H9 (cell line): Measurements from ENCODE around the gene RFX4. TPM values are rescaled to one million over a fixed set of nuclear protein-coding genes. Genes with fewer than 3 reads are reported as not detected.
"Not testable (repeated sequence)": the region's sequence is repeated elsewhere in the genome, so short reads cannot be mapped to it uniquely, and the experiment has no call there.

Experiments used
- DNase-seq: peaks from one replicate; pipeline ENCODE4 v3.0.0-alpha.2; 2017
- H2AFZ ChIP-seq: one replicate; pipeline ENCODE4 v1.6.1; 2013; ENCODE audit warnings: mild to moderate bottlenecking, low read length, control low read depth, moderate library complexity
- H2AK5ac ChIP-seq: 2 replicates; pipeline ENCODE4 v1.6.1; 2013; ENCODE audit warnings: low read length, control low read depth, mixed read lengths; ENCODE audit not compliant: insufficient read length
- H2BK120ac ChIP-seq: one replicate; pipeline ENCODE4 v1.6.1; 2013; ENCODE audit warnings: low read depth, mild to moderate bottlenecking, low read length, control low read depth, inconsistent platforms; ENCODE audit not compliant: poor library complexity, severe bottlenecking
- H2BK12ac ChIP-seq: 2 replicates; pipeline ENCODE4 v1.6.1; 2013; ENCODE audit warnings: low read length, control low read depth, mixed read lengths, low read depth; ENCODE audit not compliant: insufficient read length
- H2BK15ac ChIP-seq: 2 replicates; pipeline ENCODE4 v1.6.1; 2013; ENCODE audit warnings: low read depth, low read length, control low read depth
- H2BK20ac ChIP-seq: one replicate; pipeline ENCODE4 v1.6.1; 2013; ENCODE audit warnings: low read depth, mild to moderate bottlenecking, low read length, control low read depth, inconsistent platforms; ENCODE audit not compliant: poor library complexity, severe bottlenecking
- H2BK5ac ChIP-seq: 2 replicates; pipeline ENCODE4 v1.6.1; 2013; ENCODE audit warnings: low read length, control low read depth, mixed read lengths; ENCODE audit not compliant: insufficient read length
- H3K14ac ChIP-seq: 2 replicates; pipeline ENCODE4 v1.6.1; 2013; ENCODE audit warnings: low read length, control low read depth; ENCODE audit not compliant: insufficient read depth
- H3K18ac ChIP-seq: 2 replicates; pipeline ENCODE4 v1.6.1; 2013; ENCODE audit warnings: low read depth, mild to moderate bottlenecking, mixed read lengths, low read length, control low read depth; ENCODE audit not compliant: insufficient read length
- H3K23ac ChIP-seq: 2 replicates; pipeline ENCODE4 v1.6.1; 2013; ENCODE audit warnings: low read length, control low read depth, mixed read lengths, low read depth; ENCODE audit not compliant: insufficient read length
- H3K23me2 ChIP-seq: 2 replicates; pipeline ENCODE4 v1.6.1; 2013; ENCODE audit warnings: low read depth, mild to moderate bottlenecking, mixed read lengths, low read length, control low read depth; ENCODE audit not compliant: insufficient read length, poor library complexity, severe bottlenecking
- H3K27ac ChIP-seq: 2 replicates; pipeline ENCODE4 v1.5.1; 2013; ENCODE audit warnings: low read length, control low read depth, mixed read lengths, low read depth; ENCODE audit not compliant: insufficient read length
- H3K27me3 ChIP-seq: 2 replicates; pipeline ENCODE4 v1.6.1; 2013; ENCODE audit warnings: low read length, control low read depth, inconsistent platforms; ENCODE audit not compliant: insufficient read depth
- H3K4ac ChIP-seq: 2 replicates; pipeline ENCODE4 v1.6.1; 2013; ENCODE audit warnings: low read depth, mild to moderate bottlenecking, control low read depth, inconsistent platforms, low read length, moderate library complexity
- H3K4me1 ChIP-seq: 2 replicates; pipeline ENCODE4 v1.6.1; 2013; ENCODE audit warnings: low read length, control low read depth, inconsistent platforms; ENCODE audit not compliant: insufficient read depth
- H3K4me2 ChIP-seq: 2 replicates; pipeline ENCODE4 v1.6.1; 2013; ENCODE audit warnings: low read length, control low read depth, mixed read lengths; ENCODE audit not compliant: insufficient read length, insufficient read depth
- H3K56ac ChIP-seq: 2 replicates; pipeline ENCODE4 v1.6.1; 2013; ENCODE audit warnings: low read depth, mild to moderate bottlenecking, mixed read lengths, low read length, control low read depth; ENCODE audit not compliant: insufficient read length
- H3K79me1 ChIP-seq: 2 replicates; pipeline ENCODE4 v1.6.1; 2013; ENCODE audit warnings: low read depth, mild to moderate bottlenecking, moderate library complexity, low read length, control low read depth, inconsistent platforms; ENCODE audit not compliant: insufficient read depth, poor library complexity, severe bottlenecking
- H3K79me2 ChIP-seq: 2 replicates; pipeline ENCODE4 v1.6.1; 2013; ENCODE audit warnings: low read length, control low read depth, inconsistent platforms; ENCODE audit not compliant: insufficient read depth
- H3K9ac ChIP-seq: 2 replicates; pipeline ENCODE4 v1.6.1; 2013; ENCODE audit warnings: low read length, control low read depth, mixed read lengths; ENCODE audit not compliant: insufficient read length; ENCODE audit errors: extremely low read depth
- H3K9me3 ChIP-seq: one replicate; pipeline ENCODE4 v1.6.1; 2013; ENCODE audit warnings: low read depth, low read length, inconsistent platforms; ENCODE audit not compliant: control insufficient read depth
- H3T11ph ChIP-seq: one replicate; pipeline ENCODE4 v1.6.1; 2013; ENCODE audit warnings: mild to moderate bottlenecking, low read length, control low read depth, inconsistent platforms
- H4K20me1 ChIP-seq: one replicate; pipeline ENCODE4 v1.6.1; 2013; ENCODE audit not compliant: control insufficient read depth, insufficient read length, insufficient read depth
- H4K5ac ChIP-seq: 2 replicates; pipeline ENCODE4 v1.6.1; 2013; ENCODE audit warnings: low read depth, mild to moderate bottlenecking, mixed read lengths, low read length, control low read depth; ENCODE audit not compliant: insufficient read length
- H4K8ac ChIP-seq: replicated peaks from 2 replicates; pipeline ENCODE4 v1.6.1; 2013; ENCODE audit warnings: low read length, control low read depth, mixed read lengths, low read depth; ENCODE audit not compliant: insufficient read length
- H4K91ac ChIP-seq: 2 replicates; pipeline ENCODE4 v1.6.1; 2013; ENCODE audit warnings: low read depth, mild to moderate bottlenecking, moderate library complexity, mixed read lengths, low read length, control low read depth; ENCODE audit not compliant: insufficient read length
- H3K27ac Mint-ChIP-seq, 3 experiments: 2 replicates in 2 of 3; 3 replicates in 1 of 3; pipeline ENCODE4 v1.8.0; 2020 to 2021; ENCODE audit warnings: mixed read lengths in 3 of 3, mild to moderate bottlenecking in 1 of 3, moderate library complexity in 1 of 3
- H3K27me3 Mint-ChIP-seq: 2 replicates; pipeline ENCODE4 v1.8.0; 2021; ENCODE audit warnings: low read depth, mild to moderate bottlenecking, moderate library complexity, mixed read lengths
- H3K36me3 Mint-ChIP-seq, 3 experiments: 2 replicates in 2 of 3; 3 replicates in 1 of 3; pipeline ENCODE4 v1.8.0; 2020 to 2021; ENCODE audit warnings: low read depth in 3 of 3, mixed read lengths in 3 of 3; ENCODE audit not compliant: insufficient read depth in 1 of 3
- H3K4me1 Mint-ChIP-seq, 2 experiments: 2 replicates each; pipeline ENCODE4 v1.8.0; 2020; ENCODE audit warnings: mixed read lengths in 2 of 2
- H3K4me3 Mint-ChIP-seq, 2 experiments: 2 replicates in 1 of 2; 3 replicates in 1 of 2; pipeline ENCODE4 v1.8.0; 2020 to 2021; ENCODE audit warnings: mild to moderate bottlenecking in 2 of 2, mixed read lengths in 2 of 2, moderate library complexity in 1 of 2
- H3K9me3 Mint-ChIP-seq, 2 experiments: 2 replicates in 1 of 2; 3 replicates in 1 of 2; pipeline ENCODE4 v1.8.0; 2020; ENCODE audit warnings: mild to moderate bottlenecking in 2 of 2, mixed read lengths in 2 of 2, moderate library complexity in 1 of 2
- CTCF ChIP-seq: fragments of 200-600 bp; sonication (generic); conservative IDR thresholded peaks from 3 replicates; pipeline ENCODE4 v1.8.0; 2021; ENCODE audit warnings: antibody characterized with exemption, mild to moderate bottlenecking
- WGBS: extraction: QIAGEN DNeasy Blood & Tissue Kit; methylation state at CpG from one replicate; pipeline ENCODE4 v1.1.7; 2013; ENCODE audit warnings: missing lambda C conversion rate, low lambda C conversion rate, mixed read lengths; ENCODE audit not compliant: insufficient read length; ENCODE audit errors: extremely low coverage; 5-methylcytosine and 5-hydroxymethylcytosine counted together
- total RNA-seq: library from RNA; stranded (reverse); gene quantifications from 2 replicates; pipeline ENCODE4 v1.2.1, GENCODE V29; 2021

The RFX4 gene
- total RNA-seq, 1 experiment from 2014 or later, result 0.57 TPM

GRCh38 chr12:106724934-106725333, 142.1 kb downstream of the RFX4 start:
- Histone ChIP-seq H3K27me3 (no peaks in the 10 kb centered on the region), H3K27ac (no peak overlapping the region), H3K79me2 (no peaks in the 10 kb centered on the region), H2BK120ac (no peak overlapping the region), H3T11ph (no peak overlapping the region), H2AFZ (no peak overlapping the region), H3K9me3 (no peaks in the 10 kb centered on the region), H2AK5ac (no peak overlapping the region), H3K23me2 (no peaks in the 10 kb centered on the region), H3K23ac (no peak overlapping the region), H3K4ac (no peak overlapping the region), H2BK20ac (no peak overlapping the region), H2BK15ac (no peak overlapping the region), H3K4me1 (no peaks in the 10 kb centered on the region), H3K56ac (no peak overlapping the region), H3K14ac (no peak overlapping the region), H4K5ac (no peak overlapping the region), H3K79me1 (no peaks in the 10 kb centered on the region), H4K91ac (no peak overlapping the region), H2BK12ac (no peak overlapping the region), H3K4me2 (no peak overlapping the region), H3K18ac (no peak overlapping the region), H3K9ac (no peak overlapping the region), H4K8ac (no peak overlapping the region), H4K20me1 (no peaks in the 10 kb centered on the region), H2BK5ac (no peak overlapping the region)
- Mint-ChIP-seq H3K27me3 (peaks cover 2% of the 10 kb centered on the region; the same call in 1 of the 2 replicates), H3K36me3 (no peaks in the 10 kb centered on the region; a peak in 1 of 7 replicates), H3K4me3 (no peak overlapping the region), H3K4me1 (peaks cover 21 to 26% of the 10 kb centered on the region in 2 experiments), H3K9me3 (peaks cover 0 to 2% of the 10 kb centered on the region in 2 experiments; a peak in 3 of 5 replicates), H3K27ac (no peak overlapping the region)
- no peak for DNase-seq
- no peak for TF ChIP-seq CTCF
- WGBS, result no CpG with 5 or more reads among the region's 6 CpGs

GRCh38 chr12:106726603-106727202, 143.9 kb downstream of the RFX4 start:
- not testable (repeated sequence) for H3K79me1 ChIP-seq, H3K27me3 Mint-ChIP-seq, H3T11ph ChIP-seq, H3K27ac Mint-ChIP-seq, H3K36me3 Mint-ChIP-seq, H2BK120ac ChIP-seq, H3K9me3 Mint-ChIP-seq, H3K23me2 ChIP-seq, H2BK15ac ChIP-seq, H3K9ac ChIP-seq, H2BK5ac ChIP-seq, H4K20me1 ChIP-seq, H3K4me3 Mint-ChIP-seq, H3K79me2 ChIP-seq, H3K4me1 ChIP-seq, H3K18ac ChIP-seq, H3K27me3 ChIP-seq, H3K56ac ChIP-seq, H3K4me2 ChIP-seq, H2BK20ac ChIP-seq, H2BK12ac ChIP-seq, H3K9me3 ChIP-seq, H4K8ac ChIP-seq, H2AK5ac ChIP-seq, H4K5ac ChIP-seq, DNase-seq, H3K14ac ChIP-seq, H3K27ac ChIP-seq, H2AFZ ChIP-seq, H3K23ac ChIP-seq, H3K4ac ChIP-seq, H4K91ac ChIP-seq
- H3K4me1 Mint-ChIP-seq, result peaks cover 15 to 19% of the 10 kb centered on the region in 2 experiments
- no CpG with 5 or more reads among the region's 5 CpGs for WGBS
